Measurements from ENCODE around the gene KIDINS220. TPM values are rescaled to one million over a fixed set of nuclear protein-coding genes. Genes with fewer than 3 reads are reported as not detected.

The KIDINS220 gene
- total RNA-seq, 1 experiment from 2014 or later: 29.3 TPM

GRCh38 chr2:8732601-8733000, 104.8 kb downstream of the KIDINS220 start:
- Histone ChIP-seq H2BK20ac (ENCODE audit: low read depth, low read length, poor library complexity, severe bottlenecking) (no peak overlapping the region), H4K5ac (ENCODE audit: insufficient read length, low read depth, low read length) (no peak overlapping the region), H3K27ac (ENCODE audit: insufficient read length, low read depth, low read length) (no peak overlapping the region), H2BK120ac (ENCODE audit: low read depth, low read length, poor library complexity, severe bottlenecking) (no peak overlapping the region), H4K8ac (replicated peaks; ENCODE audit: insufficient read length, low read depth, low read length) (no peak overlapping the region), H3K9ac (ENCODE audit: extremely low read depth, insufficient read length, low read length) (no peak overlapping the region), H4K91ac (ENCODE audit: insufficient read length, low read depth, low read length) (no peak overlapping the region), H3K23ac (ENCODE audit: insufficient read length, low read depth, low read length) (no peak overlapping the region), H3K56ac (ENCODE audit: insufficient read length, low read depth, low read length) (no peak overlapping the region), H3K79me2 (ENCODE audit: insufficient read depth, low read length) (no peaks in the 10 kb centered on the region), H3K4me1 (ENCODE audit: insufficient read depth, low read length) (no peaks in the 10 kb centered on the region), H3K79me1 (ENCODE audit: insufficient read depth, low read depth, low read length, poor library complexity, severe bottlenecking) (no peaks in the 10 kb centered on the region), H2AFZ (ENCODE audit: low read length) (no peak overlapping the region), H3K14ac (ENCODE audit: insufficient read depth, low read length) (no peak overlapping the region), H3K27me3 (ENCODE audit: insufficient read depth, low read length) (no peaks in the 10 kb centered on the region), H2BK5ac (ENCODE audit: insufficient read length, low read length) (no peak overlapping the region), H3K4me2 (ENCODE audit: insufficient read depth, insufficient read length, low read length) (no peak overlapping the region), H2AK5ac (ENCODE audit: insufficient read length, low read length) (no peak overlapping the region), H2BK12ac (ENCODE audit: insufficient read length, low read depth, low read length) (no peak overlapping the region), H2BK15ac (ENCODE audit: low read depth, low read length) (no peak overlapping the region), H3T11ph (ENCODE audit: low read length) (no peak overlapping the region), H3K4ac (ENCODE audit: low read depth, low read length) (no peak overlapping the region), H3K18ac (ENCODE audit: insufficient read length, low read depth, low read length) (no peak overlapping the region), H4K20me1 (ENCODE audit: control insufficient read depth, insufficient read depth, insufficient read length) (no peaks in the 10 kb centered on the region), H3K9me3 (ENCODE audit: control insufficient read depth, low read depth, low read length) (no peaks in the 10 kb centered on the region), H3K23me2 (ENCODE audit: insufficient read length, low read depth, low read length, poor library complexity, severe bottlenecking) (no peaks in the 10 kb centered on the region)
- peaks cover 0 to 34% (median 25%) of the 10 kb centered on the region in 3 experiments for H3K36me3 Mint-ChIP-seq (ENCODE audit: insufficient read depth in 1 of 3, low read depth in 3 of 3)
- TF ChIP-seq CTCF (conservative IDR thresholded peaks at IDR 0.05): no peak
- peak overlapping the region in 1 of 3 experiments; percentile 57; a peak in 1 of 7 replicates for H3K27ac Mint-ChIP-seq
- H3K4me3 Mint-ChIP-seq: no peak overlapping the region
- WGBS (ENCODE audit: extremely low coverage, insufficient read length, low lambda C conversion rate): no CpG with 5 or more reads among the region's 10 CpGs
- no peaks in the 10 kb centered on the region; a peak in 1 of 5 replicates for H3K9me3 Mint-ChIP-seq
- H3K4me1 Mint-ChIP-seq: peaks cover 3 to 4% of the 10 kb centered on the region in 2 experiments; a peak in 3 of 4 replicates
- DNase-seq: no peak
- H3K27me3 Mint-ChIP-seq (ENCODE audit: low read depth): no peaks in the 10 kb centered on the region
